Stimulated activated CD8-positive, alpha-beta memory T cell treated with anti-CD3 and anti-CD28 coated beads, Interleukin-4, amount 100 ng/mL, for 24 hours (primary cell): Measurements from ENCODE around the gene HNRNPF.

Experiments
- DNase-seq: peaks from one replicate; pipeline ENCODE4 v3.0.0-alpha.2; 2020; ENCODE audit warnings: low read depth

The HNRNPF gene

GRCh38 chr10:43421201-43421507 is 12.2 kb upstream of the HNRNPF start:
- DNase-seq = no peak

- DNase-seq = peak; percentile 81
Measured at GRCh38 chr10:43420369-43421200, 11.6 kb upstream of the HNRNPF start.

- DNase-seq = no peak
Measured at GRCh38 chr10:43419997-43420368, 11.0 kb upstream of the HNRNPF start.

- peak; percentile 22 for DNase-seq
Measured at GRCh38 chr10:43417950-43418768, 9.2 kb upstream of the HNRNPF start.

- no peak for DNase-seq
Measured at GRCh38 chr10:43415544-43415943, 6.6 kb upstream of the HNRNPF start.

GRCh38 chr10:43411536-43411935 is 2.5 kb upstream of the HNRNPF start:
- no peak for DNase-seq

- DNase-seq = no peak
Measured at GRCh38 chr10:43410345-43410744, 1.4 kb upstream of the HNRNPF start.

GRCh38 chr10:43409385-43410109 is 561 bp upstream of the HNRNPF start:
- DNase-seq = peak; percentile 50

GRCh38 chr10:43408331-43408709 is 666 bp downstream of the HNRNPF start:
- DNase-seq = no peak

- peak; percentile 88 for DNase-seq
Measured at GRCh38 chr10:43407576-43408330, 1.2 kb downstream of the HNRNPF start.

- peak; percentile 37 for DNase-seq
Measured at GRCh38 chr10:43407148-43407575, 1.8 kb downstream of the HNRNPF start.

- no peak for DNase-seq
Measured at GRCh38 chr10:43404704-43405084, 4.3 kb downstream of the HNRNPF start.

GRCh38 chr10:43403911-43404703 is 4.9 kb downstream of the HNRNPF start:
- no peak for DNase-seq

GRCh38 chr10:43402880-43403452 is 6.0 kb downstream of the HNRNPF start:
- DNase-seq = no peak

- DNase-seq = no peak
Measured at GRCh38 chr10:43402176-43402575, 6.8 kb downstream of the HNRNPF start.

- DNase-seq = no peak
Measured at GRCh38 chr10:43401627-43402026, 7.4 kb downstream of the HNRNPF start.

- DNase-seq = no peak
Measured at GRCh38 chr10:43399320-43400310, 9.4 kb downstream of the HNRNPF start.

- no peak for DNase-seq
Measured at GRCh38 chr10:43398939-43399319, 10.1 kb downstream of the HNRNPF start.

- DNase-seq = peak; percentile 66
Measured at GRCh38 chr10:43396928-43397624, 11.9 kb downstream of the HNRNPF start.
